SK-N-SH (cell line): Measurements from ENCODE around the gene ABAT.

Experiments used
- GABPA ChIP-seq: IDR thresholded peaks from 2 replicates; pipeline ENCODE4 v1.4.0; 2012; ENCODE audit warnings: low read depth, mild to moderate bottlenecking
- POLR2AphosphoS5 ChIP-seq: IDR thresholded peaks from 2 replicates; pipeline ENCODE4 v1.6.1; 2012; ENCODE audit warnings: low read depth, low read length
- SMC3 ChIP-seq: IDR thresholded peaks from 2 replicates; pipeline ENCODE4 v1.6.1; 2012; ENCODE audit warnings: low read depth, low read length, improper control_type of control experiment
- TAF1 ChIP-seq: IDR thresholded peaks from 2 replicates; pipeline ENCODE4 v1.6.1; 2012; ENCODE audit warnings: low read depth, mild to moderate bottlenecking, low read length, moderate library complexity, borderline replicate concordance
- YY1 ChIP-seq: IDR thresholded peaks from 2 replicates; pipeline ENCODE4 v1.4.0; 2012; ENCODE audit warnings: low read depth, mild to moderate bottlenecking
- TF ChIP-seq, protein P1 (sequence below): IDR thresholded peaks from 2 replicates; pipeline ENCODE4 v1.4.0; 2012; ENCODE audit warnings: low read depth
- TF ChIP-seq, protein P2 (sequence below): fragments of 200-600 bp; sonication (generic); IDR thresholded peaks from 2 replicates; pipeline ENCODE4 v1.6.1; 2017; ENCODE audit warnings: antibody characterized with exemption, mild to moderate bottlenecking, moderate library complexity
- TF ChIP-seq, protein P3 (sequence below): IDR thresholded peaks from 2 replicates; pipeline ENCODE4 v1.6.1; 2012; ENCODE audit warnings: mild to moderate bottlenecking, low read depth, low read length, moderate library complexity

DNA sequence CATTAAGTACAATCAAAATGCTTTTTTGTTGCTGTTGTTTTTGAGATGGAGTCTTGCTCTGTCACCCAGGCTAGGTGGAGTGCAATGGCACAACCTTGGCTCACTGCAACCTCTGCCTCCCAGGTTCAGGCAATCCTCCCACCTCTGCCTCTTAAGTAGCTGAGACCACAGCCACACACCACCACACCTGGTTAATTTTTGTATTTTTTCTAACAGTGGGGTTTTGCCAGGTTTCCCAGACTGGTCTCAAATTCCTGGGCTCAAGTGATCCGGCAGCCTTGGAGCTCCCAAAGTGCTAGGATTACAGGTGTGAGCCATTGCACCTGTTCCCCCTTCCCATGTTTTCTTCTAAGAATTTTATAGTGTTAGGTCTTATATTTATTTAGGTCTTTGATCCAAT is 4.9 kb upstream of the ABAT start:
- TF ChIP-seq, protein P1, sequence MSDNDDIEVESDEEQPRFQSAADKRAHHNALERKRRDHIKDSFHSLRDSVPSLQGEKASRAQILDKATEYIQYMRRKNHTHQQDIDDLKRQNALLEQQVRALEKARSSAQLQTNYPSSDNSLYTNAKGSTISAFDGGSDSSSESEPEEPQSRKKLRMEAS = no peak
- TF ChIP-seq, protein P2, sequence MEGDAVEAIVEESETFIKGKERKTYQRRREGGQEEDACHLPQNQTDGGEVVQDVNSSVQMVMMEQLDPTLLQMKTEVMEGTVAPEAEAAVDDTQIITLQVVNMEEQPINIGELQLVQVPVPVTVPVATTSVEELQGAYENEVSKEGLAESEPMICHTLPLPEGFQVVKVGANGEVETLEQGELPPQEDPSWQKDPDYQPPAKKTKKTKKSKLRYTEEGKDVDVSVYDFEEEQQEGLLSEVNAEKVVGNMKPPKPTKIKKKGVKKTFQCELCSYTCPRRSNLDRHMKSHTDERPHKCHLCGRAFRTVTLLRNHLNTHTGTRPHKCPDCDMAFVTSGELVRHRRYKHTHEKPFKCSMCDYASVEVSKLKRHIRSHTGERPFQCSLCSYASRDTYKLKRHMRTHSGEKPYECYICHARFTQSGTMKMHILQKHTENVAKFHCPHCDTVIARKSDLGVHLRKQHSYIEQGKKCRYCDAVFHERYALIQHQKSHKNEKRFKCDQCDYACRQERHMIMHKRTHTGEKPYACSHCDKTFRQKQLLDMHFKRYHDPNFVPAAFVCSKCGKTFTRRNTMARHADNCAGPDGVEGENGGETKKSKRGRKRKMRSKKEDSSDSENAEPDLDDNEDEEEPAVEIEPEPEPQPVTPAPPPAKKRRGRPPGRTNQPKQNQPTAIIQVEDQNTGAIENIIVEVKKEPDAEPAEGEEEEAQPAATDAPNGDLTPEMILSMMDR = no peak
- TF ChIP-seq GABPA = no peak
- no peak for TF ChIP-seq POLR2AphosphoS5
- no peak for TF ChIP-seq SMC3
- TF ChIP-seq TAF1 = no peak
- TF ChIP-seq, protein P3, sequence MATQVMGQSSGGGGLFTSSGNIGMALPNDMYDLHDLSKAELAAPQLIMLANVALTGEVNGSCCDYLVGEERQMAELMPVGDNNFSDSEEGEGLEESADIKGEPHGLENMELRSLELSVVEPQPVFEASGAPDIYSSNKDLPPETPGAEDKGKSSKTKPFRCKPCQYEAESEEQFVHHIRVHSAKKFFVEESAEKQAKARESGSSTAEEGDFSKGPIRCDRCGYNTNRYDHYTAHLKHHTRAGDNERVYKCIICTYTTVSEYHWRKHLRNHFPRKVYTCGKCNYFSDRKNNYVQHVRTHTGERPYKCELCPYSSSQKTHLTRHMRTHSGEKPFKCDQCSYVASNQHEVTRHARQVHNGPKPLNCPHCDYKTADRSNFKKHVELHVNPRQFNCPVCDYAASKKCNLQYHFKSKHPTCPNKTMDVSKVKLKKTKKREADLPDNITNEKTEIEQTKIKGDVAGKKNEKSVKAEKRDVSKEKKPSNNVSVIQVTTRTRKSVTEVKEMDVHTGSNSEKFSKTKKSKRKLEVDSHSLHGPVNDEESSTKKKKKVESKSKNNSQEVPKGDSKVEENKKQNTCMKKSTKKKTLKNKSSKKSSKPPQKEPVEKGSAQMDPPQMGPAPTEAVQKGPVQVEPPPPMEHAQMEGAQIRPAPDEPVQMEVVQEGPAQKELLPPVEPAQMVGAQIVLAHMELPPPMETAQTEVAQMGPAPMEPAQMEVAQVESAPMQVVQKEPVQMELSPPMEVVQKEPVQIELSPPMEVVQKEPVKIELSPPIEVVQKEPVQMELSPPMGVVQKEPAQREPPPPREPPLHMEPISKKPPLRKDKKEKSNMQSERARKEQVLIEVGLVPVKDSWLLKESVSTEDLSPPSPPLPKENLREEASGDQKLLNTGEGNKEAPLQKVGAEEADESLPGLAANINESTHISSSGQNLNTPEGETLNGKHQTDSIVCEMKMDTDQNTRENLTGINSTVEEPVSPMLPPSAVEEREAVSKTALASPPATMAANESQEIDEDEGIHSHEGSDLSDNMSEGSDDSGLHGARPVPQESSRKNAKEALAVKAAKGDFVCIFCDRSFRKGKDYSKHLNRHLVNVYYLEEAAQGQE = no peak
- no peak for TF ChIP-seq YY1
